ENCODE data around the gene MROH7.

MROH7 gene

DNA sequence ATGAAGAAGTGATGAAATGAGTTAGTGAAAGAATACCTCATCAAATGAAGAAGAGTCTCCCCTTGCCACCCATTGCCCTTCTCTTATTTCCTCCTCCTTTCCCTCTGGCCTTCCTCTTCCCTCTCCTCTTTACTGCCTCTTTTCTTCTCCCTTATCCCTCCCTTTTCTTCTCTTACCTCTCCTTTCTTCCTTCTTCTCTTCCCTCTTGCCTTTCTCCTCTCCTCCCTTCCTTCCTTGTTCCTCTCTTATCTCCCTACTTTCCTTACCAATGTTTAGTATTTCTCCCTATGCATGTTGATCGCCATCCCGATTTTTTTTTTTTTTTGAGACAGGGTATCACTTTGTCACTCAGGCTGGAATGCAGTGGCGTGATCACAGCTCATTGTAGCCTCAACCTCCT, 8.8 kb downstream of the MROH7 start:
- DNase-seq (ENCODE audit: low read depth, low spot score): no peak

DNA sequence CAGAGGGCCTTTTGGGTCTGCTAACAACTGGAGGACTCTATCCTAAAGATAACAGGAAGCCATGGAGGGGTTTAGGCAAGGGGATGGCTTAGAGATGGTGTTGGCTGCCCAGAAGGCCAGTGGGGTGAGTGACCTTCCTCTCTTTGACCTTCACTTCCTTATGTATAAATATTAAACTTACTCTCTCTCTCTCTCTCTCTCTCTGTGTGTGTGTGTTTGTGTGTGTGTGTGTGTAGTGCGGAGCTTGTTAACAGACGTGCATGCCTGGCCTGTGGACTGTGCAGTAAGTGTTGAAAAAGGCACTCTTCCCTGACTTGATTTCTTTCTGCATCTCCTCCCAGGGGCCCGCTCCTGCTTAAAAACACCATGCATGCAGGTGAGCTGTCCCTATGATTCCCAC, 10.0 kb downstream of the MROH7 start:
- DNase-seq (ENCODE audit: low read depth, low spot score): no peak

DNA sequence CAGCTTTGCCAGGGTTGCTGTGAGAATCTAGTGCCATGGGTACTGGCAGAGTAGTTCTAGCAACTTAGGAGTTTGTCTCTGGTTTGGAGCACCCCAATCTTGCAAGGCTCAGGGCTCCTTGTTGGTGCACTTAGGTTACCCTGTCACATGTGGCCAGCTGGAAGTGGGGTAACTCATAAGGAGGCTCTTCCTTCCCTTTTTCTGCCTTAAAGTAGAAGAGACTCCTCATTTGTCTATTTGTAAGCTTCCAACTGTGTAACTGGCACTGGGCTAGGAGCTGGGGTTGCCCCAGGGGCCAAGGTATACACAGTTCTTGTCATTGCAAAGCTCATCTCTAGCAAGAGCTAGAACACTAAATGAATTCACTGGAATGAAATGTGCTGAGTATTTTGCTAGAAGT, 10.6 kb downstream of the MROH7 start:
- DNase-seq (ENCODE audit: low read depth, low spot score): no peak

GRCh38 chr1:54653036-54653435, 11.4 kb downstream of the MROH7 start:
- DNase-seq (ENCODE audit: low read depth, low spot score): no peak

- no peak for DNase-seq (ENCODE audit: low read depth, low spot score)
These were observed 16.8 kb downstream of the MROH7 start for GRCh38 chr1:54658164-54658913.

DNA sequence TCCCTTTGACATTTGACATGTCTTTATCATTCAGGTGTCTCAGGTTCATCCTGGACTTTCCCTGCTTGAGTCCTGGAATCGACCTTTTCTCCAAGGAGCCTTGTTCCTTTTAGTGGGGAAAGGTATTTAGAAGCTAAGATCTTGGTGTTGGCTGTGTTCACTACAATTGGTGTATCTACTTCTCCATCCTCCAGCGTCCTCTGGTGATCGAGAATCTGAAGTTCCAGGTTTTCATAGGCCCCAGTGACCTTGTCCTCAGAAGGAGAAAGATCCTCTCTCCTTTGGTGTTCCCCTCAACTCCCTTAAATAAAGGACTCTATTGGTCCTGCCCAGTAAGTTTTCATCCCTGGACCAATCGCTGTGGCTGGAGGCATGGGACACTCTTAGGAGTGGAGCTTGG, 22.1 kb downstream of the MROH7 start:
- no peak for DNase-seq (ENCODE audit: low read depth, low spot score)

- no peak for DNase-seq (ENCODE audit: low read depth, low spot score)
These were observed 22.8 kb downstream of the MROH7 start for GRCh38 chr1:54664364-54664763.

DNA sequence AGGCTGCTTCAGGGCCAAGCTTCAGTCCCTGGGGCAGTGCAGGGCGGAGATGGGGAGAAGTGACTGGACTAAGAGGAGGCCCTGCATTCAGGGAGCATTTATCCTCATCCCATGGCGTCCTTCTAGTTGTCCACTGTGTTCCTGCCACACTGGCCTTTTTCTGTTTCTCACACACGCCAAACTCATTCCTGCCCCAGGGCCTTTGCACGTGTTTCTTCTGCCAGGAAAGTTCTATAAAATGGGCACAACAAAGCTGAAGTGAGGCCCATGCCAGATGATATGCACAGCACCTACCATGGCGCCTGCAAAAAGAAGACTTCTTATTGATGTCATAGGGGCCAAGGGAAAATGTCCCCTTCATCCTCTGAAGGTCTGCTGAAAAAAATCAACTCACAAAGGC, 24.3 kb downstream of the MROH7 start:
- DNase-seq (ENCODE audit: low read depth, low spot score): no peak

GRCh38 chr1:54666333-54666732, 24.7 kb downstream of the MROH7 start:
- DNase-seq (ENCODE audit: low read depth, low spot score): no peak

GRCh38 chr1:54667797-54668196, 26.2 kb downstream of the MROH7 start:
- DNase-seq (ENCODE audit: low read depth, low spot score): no peak

DNA sequence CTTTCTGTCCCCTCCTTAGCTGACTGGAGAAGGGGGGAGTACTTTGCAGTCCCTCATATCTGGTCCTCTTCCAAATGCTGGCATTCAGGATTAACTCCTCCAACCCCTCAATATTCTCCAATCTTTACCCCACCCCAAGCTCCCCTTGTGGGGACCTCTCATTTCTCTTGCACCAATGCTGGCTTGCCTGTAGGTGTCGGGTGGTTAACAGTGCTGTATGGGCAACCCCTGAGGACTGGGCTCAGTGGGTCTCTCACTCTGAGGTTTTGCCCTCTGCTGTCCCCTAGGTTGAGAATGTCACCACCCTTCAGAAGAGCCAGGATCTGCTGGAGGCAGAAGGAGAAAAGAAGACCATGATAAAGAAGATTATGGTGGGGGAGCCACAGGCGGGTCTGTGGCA, 27.0 kb downstream of the MROH7 start:
- DNase-seq (ENCODE audit: low read depth, low spot score): no peak

DNA sequence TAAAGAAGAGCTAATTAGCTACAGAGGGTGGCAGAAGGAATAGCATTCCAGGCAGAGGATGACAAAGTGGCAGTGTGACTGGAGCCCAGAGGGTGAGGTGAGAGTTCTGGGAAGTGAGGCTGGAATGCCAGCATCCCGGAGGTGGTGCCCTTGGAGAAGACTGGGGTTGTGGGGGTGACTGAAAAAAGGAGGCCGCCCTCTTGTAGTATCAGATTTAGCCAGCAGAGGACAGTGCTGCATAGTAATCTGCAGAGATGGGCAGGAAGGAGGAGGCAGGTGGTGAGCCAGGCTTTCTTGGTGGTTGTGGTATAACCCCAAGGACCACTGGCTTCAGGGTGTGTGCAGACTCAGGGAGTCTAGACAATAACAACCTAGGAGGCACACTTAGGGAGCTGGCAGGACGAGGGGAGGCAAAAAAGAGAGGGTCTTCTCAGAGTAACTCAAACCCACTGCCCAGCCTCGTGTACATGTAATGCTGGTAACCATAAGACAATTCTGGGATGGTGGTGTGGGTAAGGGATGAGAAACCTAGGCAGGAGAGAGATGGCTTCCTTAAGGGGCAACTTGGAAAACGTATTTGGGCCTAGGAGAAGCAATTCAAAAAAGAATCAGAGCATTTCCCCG, 30.5 kb downstream of the MROH7 start:
- DNase-seq (ENCODE audit: low read depth, low spot score): peak; percentile 21

GRCh38 chr1:54678776-54679643, 37.4 kb downstream of the MROH7 start:
- DNase-seq (ENCODE audit: low read depth, low spot score): no peak

- DNase-seq (ENCODE audit: low read depth, low spot score): no peak
These were observed 38.1 kb downstream of the MROH7 start for GRCh38 chr1:54679706-54680105.

GRCh38 chr1:54680387-54680786, 38.8 kb downstream of the MROH7 start:
- no peak for DNase-seq (ENCODE audit: low read depth, low spot score)

GRCh38 chr1:54681358-54681757, 39.8 kb downstream of the MROH7 start:
- no peak for DNase-seq (ENCODE audit: low read depth, low spot score)

- DNase-seq (ENCODE audit: low read depth, low spot score): no peak
These were observed 41.9 kb downstream of the MROH7 start for GRCh38 chr1:54683453-54683852.

- no peak for DNase-seq (ENCODE audit: low read depth, low spot score)
These were observed 43.8 kb downstream of the MROH7 start for GRCh38 chr1:54685335-54685905.

GRCh38 chr1:54686155-54686554, 44.6 kb downstream of the MROH7 start:
- DNase-seq (ENCODE audit: low read depth, low spot score): no peak

DNA sequence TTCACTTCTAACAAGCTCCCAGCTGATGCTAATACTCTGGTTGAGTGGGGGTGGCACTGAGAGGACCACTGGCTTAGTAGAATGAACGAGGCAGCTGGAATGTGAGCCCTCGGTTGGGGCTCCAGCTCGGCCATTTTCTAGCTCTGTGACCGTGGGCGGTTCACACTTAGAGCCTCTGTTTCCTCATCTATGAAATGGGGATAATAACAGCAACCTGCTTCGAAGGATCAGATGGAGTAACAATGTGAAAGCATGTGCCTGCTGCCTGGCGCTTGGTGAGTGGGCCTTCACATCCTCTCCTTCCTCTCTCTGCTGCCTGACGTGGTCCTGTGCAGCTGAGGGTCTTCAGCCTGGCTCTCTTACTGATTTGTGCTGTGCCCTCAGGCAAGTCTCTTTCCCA, 53.2 kb downstream of the MROH7 start:
- no peak for DNase-seq (ENCODE audit: low read depth, low spot score)

GRCh38 chr1:54695221-54695620, 53.6 kb downstream of the MROH7 start:
- no peak for DNase-seq (ENCODE audit: low read depth, low spot score)

DNA sequence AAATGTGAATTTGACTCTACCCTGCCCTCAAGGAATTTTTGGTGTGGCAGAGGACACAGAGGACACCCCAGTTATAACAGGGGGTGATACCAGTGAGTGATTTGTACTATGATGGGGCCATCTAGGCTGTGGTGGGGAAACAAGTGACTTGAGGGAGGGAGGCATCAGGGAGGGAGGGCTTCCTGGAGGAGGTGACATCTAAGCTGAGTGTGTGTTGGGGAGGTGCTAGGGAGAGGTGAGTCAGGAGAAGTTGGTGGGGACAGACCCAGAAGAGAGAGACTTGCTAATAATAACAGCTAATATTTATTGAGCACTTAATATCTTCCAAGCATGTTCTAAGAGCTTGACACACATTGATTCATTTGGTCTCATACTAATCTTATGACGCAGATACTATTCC, 54.2 kb downstream of the MROH7 start:
- no peak for DNase-seq (ENCODE audit: low read depth, low spot score)
